DND-41 (cell line): ENCODE results near the gene LILRA6.
A peak's percentile ranks its signal among the peaks of the same experiment; 100 is the strongest.

Source experiments
- ATAC-seq: fragments of 200-7000 bp; cut with Tn5 transposase; 3 replicates; pipeline ENCODE4 v1.9.1; 2021; ENCODE audit warnings: low read depth; ENCODE audit not compliant: insufficient read depth
- DNase-seq: peaks from one replicate; pipeline ENCODE4 v3.0.0-alpha.2; 2020
- H2AFZ ChIP-seq: 2 replicates; pipeline ENCODE4 v1.6.0; 2012; ENCODE audit warnings: low read depth, low read length
- H3K27ac ChIP-seq: 2 replicates; pipeline ENCODE4 v1.5.1; 2012; ENCODE audit warnings: low read length, inconsistent platforms
- H3K27me3 ChIP-seq: fragments of 200-600 bp; sonication (generic); 2 replicates; pipeline ENCODE4 v1.6.0; 2012; ENCODE audit warnings: low read length, mild to moderate bottlenecking, inconsistent platforms; ENCODE audit not compliant: insufficient read depth, poor library complexity
- H3K36me3 ChIP-seq: 2 replicates; pipeline ENCODE4 v1.5.1; 2012; ENCODE audit warnings: low read length, inconsistent platforms; ENCODE audit not compliant: insufficient read depth
- H3K4me1 ChIP-seq: 2 replicates; pipeline ENCODE4 v1.5.1; 2012; ENCODE audit warnings: mild to moderate bottlenecking, low read length; ENCODE audit not compliant: insufficient read depth
- H3K4me2 ChIP-seq: 2 replicates; pipeline ENCODE4 v1.6.0; 2012; ENCODE audit warnings: mild to moderate bottlenecking, moderate library complexity, low read length, inconsistent platforms; ENCODE audit not compliant: insufficient read depth
- H3K4me3 ChIP-seq, 2 experiments: fragments of 200-600 bp in 1 of 2; shearing (Covaris generic) in 1 of 2; 2 replicates each; pipeline ENCODE4 v1.5.1; 2012 to 2016; ENCODE audit warnings: inconsistent platforms in 2 of 2, low read length in 2 of 2, mild to moderate bottlenecking in 2 of 2, low read depth in 1 of 2, moderate library complexity in 1 of 2
- H3K79me2 ChIP-seq: 2 replicates; pipeline ENCODE4 v1.6.0; 2012; ENCODE audit warnings: low read length, inconsistent platforms; ENCODE audit not compliant: insufficient read depth
- H3K9ac ChIP-seq: 2 replicates; pipeline ENCODE4 v1.6.0; 2012; ENCODE audit warnings: low read depth, mild to moderate bottlenecking, inconsistent platforms, low read length, moderate library complexity
- H3K9me3 ChIP-seq: 2 replicates; pipeline ENCODE4 v1.5.1; 2012; ENCODE audit warnings: low read length, moderate library complexity, mild to moderate bottlenecking, inconsistent platforms; ENCODE audit not compliant: insufficient read depth, severe bottlenecking
- H4K20me1 ChIP-seq: 2 replicates; pipeline ENCODE4 v1.6.0; 2012; ENCODE audit warnings: low read length; ENCODE audit not compliant: insufficient read depth
- CTCF ChIP-seq: IDR thresholded peaks from 2 replicates; pipeline ENCODE4 v1.5.1; 2012; ENCODE audit warnings: borderline replicate concordance, low read length, moderate library complexity, mild to moderate bottlenecking; ENCODE audit not compliant: poor library complexity, severe bottlenecking; ENCODE audit errors: extremely low read depth
- EZH2 ChIP-seq: IDR thresholded peaks from 3 replicates; pipeline ENCODE4 v1.6.1; 2012; ENCODE audit warnings: borderline replicate concordance, low read depth, mild to moderate bottlenecking, moderate library complexity, low read length, inconsistent platforms; ENCODE audit not compliant: severe bottlenecking

The LILRA6 gene

DNA sequence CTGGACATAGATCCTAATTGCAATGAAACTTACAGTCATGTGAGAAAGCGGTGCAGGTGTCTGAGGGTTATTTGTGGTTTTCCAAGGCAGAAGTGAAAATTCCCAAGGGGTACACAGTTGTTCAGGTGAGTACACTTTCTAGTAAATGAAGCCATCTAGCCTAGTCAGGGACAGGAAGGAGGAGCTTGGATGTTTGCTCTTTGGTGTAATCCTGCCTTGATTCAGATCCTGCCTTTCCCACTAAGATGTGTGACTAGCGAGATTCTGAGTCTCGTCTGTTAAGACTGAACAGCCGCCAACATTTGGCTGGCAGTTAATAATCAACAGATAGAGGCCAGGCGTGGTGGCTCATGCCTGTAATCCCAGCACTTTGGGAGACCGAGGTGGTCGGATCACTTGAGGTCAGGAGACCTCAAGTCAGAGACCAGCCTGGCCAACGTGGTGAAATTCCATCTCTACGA lies 39.4 kb downstream of the LILRA6 start:
- DNase-seq (no peak), ATAC-seq (no peak)
- Histone ChIP-seq H3K4me1 (peaks cover 62% of the 10 kb centered on the region), H3K4me3 (peak overlapping the region in 1 of 2 experiments; percentile 62; a peak in 3 of 4 replicates), H3K36me3 (peaks cover 72% of the 10 kb centered on the region), H3K9me3 (no peaks in the 10 kb centered on the region), H3K27me3 (no peaks in the 10 kb centered on the region), H3K27ac (peak overlapping the region; percentile 49; the same call in 1 of the 2 replicates), H3K4me2 (peak overlapping the region; percentile 81), H2AFZ (no peak overlapping the region), H4K20me1 (peaks cover 72% of the 10 kb centered on the region), H3K79me2 (peaks cover 79% of the 10 kb centered on the region), H3K9ac (peak overlapping the region; percentile 72)
- TF ChIP-seq CTCF (no peak), EZH2 (no peak)

DNA sequence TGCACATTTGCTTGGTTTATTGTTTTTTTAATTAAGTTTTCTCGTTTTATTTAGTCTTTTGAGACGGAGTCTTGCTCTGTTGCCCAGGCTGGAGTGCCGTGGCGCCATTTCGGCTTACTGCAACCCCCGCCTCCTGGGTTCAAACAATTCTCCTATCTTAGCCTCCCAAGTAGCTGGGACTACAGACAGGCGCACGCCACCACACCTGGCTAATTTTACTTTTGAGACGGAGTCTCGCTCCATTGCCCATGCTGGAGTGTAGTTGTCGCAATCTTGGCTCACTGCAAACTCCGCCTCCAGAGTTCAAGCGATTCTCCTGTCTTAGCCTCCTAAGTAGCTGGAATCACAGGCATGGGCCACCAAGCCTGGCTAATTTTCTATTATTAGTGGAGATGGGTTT lies 40.6 kb downstream of the LILRA6 start:
- no peaks in the 10 kb centered on the region for H3K27me3 ChIP-seq
- no peak overlapping the region for H2AFZ ChIP-seq
- DNase-seq, result no peak
- H3K9me3 ChIP-seq, result no peaks in the 10 kb centered on the region
- H3K4me1 ChIP-seq, result peaks cover 62% of the 10 kb centered on the region
- peak overlapping the region; percentile 38 to 62; a peak in 3 of 4 replicates for H3K4me3 ChIP-seq
- H3K27ac ChIP-seq, result no peak overlapping the region
- H3K4me2 ChIP-seq, result peak overlapping the region; percentile 81
- no peak for ATAC-seq
- TF ChIP-seq EZH2 (no peak), CTCF (no peak)
- peaks cover 60% of the 10 kb centered on the region for H3K36me3 ChIP-seq
- peaks cover 60% of the 10 kb centered on the region for H4K20me1 ChIP-seq
- H3K9ac ChIP-seq, result peak overlapping the region; percentile 72
- peaks cover 69% of the 10 kb centered on the region for H3K79me2 ChIP-seq

DNA sequence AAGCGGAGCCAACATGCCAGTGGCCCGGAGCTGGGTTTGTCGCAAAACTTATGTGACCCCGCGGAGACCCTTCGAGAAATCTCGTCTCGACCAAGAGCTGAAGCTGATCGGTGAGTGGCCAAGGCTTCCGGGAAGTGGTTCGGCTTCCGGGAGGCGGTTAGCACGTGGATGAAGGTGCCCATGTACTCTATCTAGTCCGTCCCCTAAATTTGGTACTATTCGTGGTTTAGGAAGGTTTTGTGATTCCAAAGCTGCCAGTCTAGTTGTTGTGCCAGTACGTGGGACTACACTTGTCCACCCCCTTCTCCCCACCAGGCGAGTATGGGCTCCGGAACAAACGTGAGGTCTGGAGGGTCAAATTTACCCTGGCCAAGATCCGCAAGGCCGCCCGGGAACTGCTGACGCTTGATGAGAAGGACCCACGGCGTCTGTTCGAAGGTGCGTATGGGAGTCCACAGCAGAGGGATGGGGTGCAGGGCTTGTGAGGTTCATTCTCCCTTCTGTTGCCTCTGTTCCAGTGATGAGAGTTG lies 41.4 kb downstream of the LILRA6 start:
- H3K79me2 ChIP-seq, result peaks cover 61% of the 10 kb centered on the region

More for the DNA sequence above, 41.4 kb downstream of the LILRA6 start:
- TF ChIP-seq EZH2, result no peak
- no peak for TF ChIP-seq CTCF
- H3K4me1 ChIP-seq, result peaks cover 54% of the 10 kb centered on the region
- H4K20me1 ChIP-seq, result peaks cover 53% of the 10 kb centered on the region
- H3K4me3 ChIP-seq, result peak overlapping the region; percentile 38 to 62
- H3K27me3 ChIP-seq, result no peaks in the 10 kb centered on the region
- H2AFZ ChIP-seq, result no peak overlapping the region
- H3K36me3 ChIP-seq, result peaks cover 52% of the 10 kb centered on the region
- H3K27ac ChIP-seq, result peak overlapping the region; percentile 98
- no peaks in the 10 kb centered on the region for H3K9me3 ChIP-seq
- no peak for DNase-seq
- ATAC-seq, result no peak
- H3K9ac ChIP-seq, result peak overlapping the region; percentile 72
- H3K4me2 ChIP-seq, result peak overlapping the region; percentile 81
